GM18505 (cell line): ENCODE data around the gene ADPRH.
"Not testable (repeated sequence)": the region's sequence is repeated elsewhere in the genome, so short reads cannot be mapped to it uniquely, and the experiment has no call there.

Source experiments
- ATAC-seq: cut with Tn5 transposase; IDR thresholded peaks from one replicate; pipeline ENCODE4 v1.9.1; 2021; ENCODE audit not compliant: unreplicated experiment
- POLR2A ChIP-seq: IDR thresholded peaks from 4 replicates; pipeline ENCODE4 v1.6.1; 2011; ENCODE audit warnings: borderline replicate concordance; ENCODE audit not compliant: insufficient read depth, insufficient read length; ENCODE audit errors: extremely low read depth

ADPRH gene

DNA sequence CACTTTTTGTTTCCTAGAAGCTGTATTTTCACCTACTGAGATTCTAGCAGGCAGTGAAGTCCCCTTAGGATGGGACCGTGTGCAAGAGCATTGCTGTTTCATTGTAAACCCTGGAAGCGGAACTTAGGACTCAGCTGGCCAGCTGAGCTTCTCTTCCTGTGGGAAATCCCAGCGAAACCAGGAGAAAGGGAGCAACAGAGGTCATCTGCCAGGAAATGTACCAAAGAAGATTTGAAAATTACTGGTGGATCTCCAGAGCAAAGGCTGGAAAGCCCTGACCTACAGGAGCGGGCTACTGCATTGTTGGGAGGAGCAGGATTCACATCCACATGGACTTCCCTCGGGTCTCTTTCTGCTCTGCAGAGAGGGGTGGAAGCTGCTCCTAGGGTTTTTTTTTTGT, 7.6 kb upstream of the ADPRH start:
- no peak for TF ChIP-seq POLR2A
- ATAC-seq, result no peak

DNA sequence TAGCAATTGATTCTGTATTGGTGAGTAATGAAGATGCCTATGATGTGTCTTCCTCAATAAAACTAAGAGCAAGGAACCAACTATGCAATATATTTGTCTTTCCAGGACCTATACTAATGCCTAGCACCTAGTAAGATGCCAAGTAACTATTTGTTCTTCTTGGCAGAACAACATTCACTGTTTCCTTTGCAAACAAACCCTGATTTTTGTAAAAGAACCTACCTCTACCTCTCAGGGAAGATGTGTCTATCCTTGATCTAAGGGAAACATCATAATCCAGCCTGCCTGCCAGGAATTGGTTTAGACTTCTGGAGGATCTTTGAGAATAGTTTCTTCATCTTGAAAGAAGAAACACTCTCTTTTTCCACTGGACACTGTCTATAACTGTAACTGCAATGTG, 3.8 kb upstream of the ADPRH start:
- no peak for TF ChIP-seq POLR2A
- ATAC-seq, result no peak

- ATAC-seq, result peak; percentile 63
- TF ChIP-seq POLR2A, result peak; percentile 14
Observed at GRCh38 chr3:119580067-119580760, 922 bp downstream of the ADPRH start.

DNA sequence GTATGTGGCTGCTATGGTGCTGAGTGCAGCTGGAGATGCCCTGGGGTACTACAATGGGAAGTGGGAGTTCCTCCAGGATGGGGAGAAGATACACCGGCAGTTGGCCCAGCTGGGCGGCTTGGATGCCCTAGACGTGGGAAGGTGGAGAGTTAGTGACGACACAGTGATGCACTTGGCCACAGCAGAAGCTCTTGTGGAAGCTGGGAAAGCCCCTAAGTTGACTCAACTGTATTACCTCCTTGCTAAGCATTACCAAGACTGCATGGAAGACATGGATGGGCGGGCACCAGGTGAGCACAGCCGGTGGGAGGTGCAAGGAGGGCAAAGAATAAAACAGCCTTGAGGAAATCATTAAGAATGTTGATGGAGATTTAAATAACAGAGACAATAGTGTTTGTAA, 2.9 kb downstream of the ADPRH start:
- no peak for ATAC-seq
- TF ChIP-seq POLR2A, result peak; percentile 25

- no peak for ATAC-seq
- no peak for TF ChIP-seq POLR2A
Observed at GRCh38 chr3:119585208-119585607, 5.9 kb downstream of the ADPRH start.

GRCh38 chr3:119585856-119586570, 6.7 kb downstream of the ADPRH start:
- TF ChIP-seq POLR2A, result no peak
- no peak for ATAC-seq

GRCh38 chr3:119586733-119587172, 7.5 kb downstream of the ADPRH start:
- no peak for ATAC-seq
- TF ChIP-seq POLR2A, result no peak

DNA sequence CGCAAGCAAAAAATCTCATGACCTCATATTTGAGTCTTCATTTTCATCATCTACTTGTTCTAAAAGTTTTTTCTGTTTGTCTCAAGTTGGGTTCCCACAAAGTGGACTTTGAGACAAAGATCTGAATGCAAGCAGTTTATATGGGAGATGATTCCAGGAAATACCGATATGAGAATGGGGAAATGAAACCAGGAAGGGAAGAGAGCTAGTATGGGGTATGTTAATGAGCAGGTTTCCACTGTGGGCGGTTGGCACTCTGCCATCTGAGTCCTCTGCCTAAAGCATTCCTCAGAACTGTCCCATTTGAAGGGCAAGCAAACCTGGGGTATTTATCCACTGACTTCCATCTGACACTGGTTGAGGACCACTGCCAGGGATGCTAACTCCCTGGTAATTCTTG, 8.8 kb downstream of the ADPRH start:
- no peak for TF ChIP-seq POLR2A
- ATAC-seq, result no peak

- no peak for ATAC-seq
- no peak for TF ChIP-seq POLR2A
Observed at GRCh38 chr3:119589102-119589773, 9.9 kb downstream of the ADPRH start.

DNA sequence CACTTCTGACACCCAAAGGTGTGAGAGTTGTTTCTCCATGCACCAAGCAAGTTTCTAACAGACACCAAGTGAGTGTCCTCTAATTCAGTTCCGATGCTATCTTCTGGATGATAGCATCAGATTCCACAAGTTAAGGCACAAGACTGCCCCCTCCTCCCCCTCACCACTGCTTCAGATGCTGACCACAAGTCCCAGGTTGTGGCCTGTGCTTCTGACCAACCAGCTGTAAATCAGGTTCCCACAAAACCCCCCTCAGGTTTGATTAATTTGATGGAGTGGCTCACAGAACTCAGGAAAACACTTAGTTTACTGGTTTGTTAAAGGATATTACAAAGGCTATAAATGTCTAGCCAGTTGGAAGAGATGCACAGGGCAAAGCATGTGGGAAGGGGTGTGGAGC, 11.4 kb downstream of the ADPRH start:
- ATAC-seq, result no peak
- TF ChIP-seq POLR2A, result no peak

- TF ChIP-seq POLR2A, result no peak
- ATAC-seq, result no peak
Observed at GRCh38 chr3:119592861-119593260, 13.6 kb downstream of the ADPRH start.

DNA sequence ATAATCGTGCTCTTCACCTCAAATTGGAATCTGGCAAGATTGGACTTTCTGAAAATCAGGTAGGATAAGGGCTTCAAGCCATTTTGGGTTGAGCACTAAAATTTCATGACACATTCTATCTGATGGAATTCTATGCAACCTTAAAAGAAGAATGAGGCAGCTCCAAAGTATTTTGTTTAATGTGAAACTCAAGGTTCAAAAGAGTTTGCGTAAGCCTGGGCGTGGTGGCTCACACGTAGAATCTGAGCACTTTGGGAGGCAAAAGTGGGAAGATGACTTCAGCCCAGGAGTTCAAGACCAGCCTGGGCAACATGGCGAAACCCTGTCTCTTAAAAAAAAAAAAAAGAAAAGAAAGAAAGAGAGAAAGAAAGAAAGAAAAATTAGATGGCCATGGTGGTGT, 14.8 kb downstream of the ADPRH start:
- TF ChIP-seq POLR2A, result no peak
- ATAC-seq, result no peak

DNA sequence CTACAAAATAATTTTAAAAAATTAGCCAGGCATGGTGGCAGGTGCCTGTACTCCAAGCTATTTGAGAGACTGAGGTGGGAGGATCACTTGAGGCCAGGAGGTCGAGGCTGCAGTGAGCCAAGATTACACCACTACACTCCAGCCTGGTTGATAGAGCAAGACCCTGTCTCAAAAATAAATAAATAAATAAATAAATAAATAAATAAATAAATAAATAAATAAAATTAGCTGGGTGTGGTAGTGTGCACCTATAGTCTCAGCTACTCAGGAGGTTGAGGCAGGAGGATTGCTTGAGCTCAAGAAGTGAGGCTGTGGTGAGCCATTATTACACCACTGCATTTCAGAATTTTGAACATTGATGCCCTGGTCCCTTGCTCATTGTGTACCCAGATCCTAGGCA, 15.6 kb downstream of the ADPRH start:
- not testable (repeated sequence) for ATAC-seq

GRCh38 chr3:119595639-119596334, 16.5 kb downstream of the ADPRH start:
- no peak for ATAC-seq
- TF ChIP-seq POLR2A, result no peak

DNA sequence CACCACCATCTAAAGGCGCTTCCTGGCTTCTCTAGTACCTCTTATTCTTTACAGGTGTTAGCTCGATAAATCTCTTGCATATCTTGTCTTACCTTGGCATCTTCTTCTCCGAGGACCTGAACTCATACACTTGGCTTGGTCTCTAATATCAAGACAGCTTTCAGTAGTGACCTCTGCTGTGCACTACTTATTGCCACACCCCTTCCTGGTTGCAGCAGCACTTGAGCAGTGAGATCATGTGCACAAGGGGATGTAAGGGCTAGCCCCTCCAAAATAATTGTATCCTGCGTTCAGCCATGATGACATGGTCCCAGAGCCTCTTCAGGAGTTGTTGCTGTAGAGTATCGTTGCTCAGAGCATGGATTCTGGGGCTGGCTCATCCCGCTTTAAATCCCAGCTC, 17.1 kb downstream of the ADPRH start:
- TF ChIP-seq POLR2A, result no peak
- ATAC-seq, result no peak
